Measurements from ENCODE around the gene TMEM53.
"Not testable (repeated sequence)": the region's sequence is repeated elsewhere in the genome, so short reads cannot be mapped to it uniquely, and the experiment has no call there.

Gene TMEM53

GRCh38 chr1:44673675-44674112, 587 bp downstream of the TMEM53 start:
- Histone ChIP-seq H3K4me3 (ENCODE audit: low read length) (peak overlapping the region; percentile 35), H3K27ac (ENCODE audit: low read depth, low read length) (no peak overlapping the region), H3K27me3 (ENCODE audit: insufficient read depth, low read length, poor library complexity) (no peaks in the 10 kb centered on the region), H2BK5ac (ENCODE audit: low read length) (no peak overlapping the region), H3K36me3 (ENCODE audit: control insufficient read depth, insufficient read depth, low read length) (no peaks in the 10 kb centered on the region), H3K79me1 (ENCODE audit: low read length) (no peaks in the 10 kb centered on the region), H4K5ac (ENCODE audit: low read length) (no peak overlapping the region), H3K79me2 (ENCODE audit: control insufficient read depth, insufficient read depth, low read length) (no peaks in the 10 kb centered on the region), H3K4me1 (ENCODE audit: control insufficient read depth, low read depth, low read length) (peaks cover 4% of the 10 kb centered on the region), H2BK120ac (ENCODE audit: low read depth, low read length) (no peak overlapping the region), H4K8ac (ENCODE audit: low read depth, low read length) (no peak overlapping the region), H2AK5ac (ENCODE audit: low read length) (no peak overlapping the region), H3K4me2 (ENCODE audit: low read length) (peak overlapping the region; percentile 60), H2BK15ac (replicated peaks; ENCODE audit: low read depth) (no peak overlapping the region), H3K56ac (ENCODE audit: low read length) (peak overlapping the region; percentile 79), H3K9ac (ENCODE audit: low read length) (peak overlapping the region; percentile 65), H3K18ac (ENCODE audit: low read length) (no peak overlapping the region), H3K4ac (ENCODE audit: low read depth, low read length) (no peak overlapping the region), H3K23ac (ENCODE audit: low read length) (no peak overlapping the region)
- DNase-seq = no peak
- WGBS (ENCODE audit: extremely low coverage, insufficient coverage, low lambda C conversion rate) = no CpG with 5 or more reads among the region's 16 CpGs

GRCh38 chr1:44672961-44673674, 1.2 kb downstream of the TMEM53 start:
- H3K27ac ChIP-seq (ENCODE audit: low read depth, low read length) = no peak overlapping the region
- no peak overlapping the region for H3K18ac ChIP-seq (ENCODE audit: low read length)
- WGBS (ENCODE audit: extremely low coverage, insufficient coverage, low lambda C conversion rate) = no CpG with 5 or more reads among the region's 14 CpGs
- peaks cover 4% of the 10 kb centered on the region for H3K4me1 ChIP-seq (ENCODE audit: control insufficient read depth, low read depth, low read length)
- no peak overlapping the region for H2BK15ac ChIP-seq (replicated peaks; ENCODE audit: low read depth)
- no peaks in the 10 kb centered on the region for H3K27me3 ChIP-seq (ENCODE audit: insufficient read depth, low read length, poor library complexity)
- H3K79me1 ChIP-seq (ENCODE audit: low read length) = no peaks in the 10 kb centered on the region
- peak overlapping the region; percentile 60 for H3K4me2 ChIP-seq (ENCODE audit: low read length)
- H3K4ac ChIP-seq (ENCODE audit: low read depth, low read length) = no peak overlapping the region
- H2AK5ac ChIP-seq (ENCODE audit: low read length) = no peak overlapping the region
- H3K4me3 ChIP-seq (ENCODE audit: low read length) = no peak overlapping the region
- no peak for DNase-seq
- H4K8ac ChIP-seq (ENCODE audit: low read depth, low read length) = no peak overlapping the region
- no peaks in the 10 kb centered on the region for H3K36me3 ChIP-seq (ENCODE audit: control insufficient read depth, insufficient read depth, low read length)
- H3K9ac ChIP-seq (ENCODE audit: low read length) = peak overlapping the region; percentile 65
- H2BK120ac ChIP-seq (ENCODE audit: low read depth, low read length) = no peak overlapping the region
- H4K5ac ChIP-seq (ENCODE audit: low read length) = no peak overlapping the region
- H2BK5ac ChIP-seq (ENCODE audit: low read length) = no peak overlapping the region
- H3K79me2 ChIP-seq (ENCODE audit: control insufficient read depth, insufficient read depth, low read length) = no peaks in the 10 kb centered on the region
- peak overlapping the region; percentile 79 for H3K56ac ChIP-seq (ENCODE audit: low read length)
- no peak overlapping the region for H3K23ac ChIP-seq (ENCODE audit: low read length)

DNA sequence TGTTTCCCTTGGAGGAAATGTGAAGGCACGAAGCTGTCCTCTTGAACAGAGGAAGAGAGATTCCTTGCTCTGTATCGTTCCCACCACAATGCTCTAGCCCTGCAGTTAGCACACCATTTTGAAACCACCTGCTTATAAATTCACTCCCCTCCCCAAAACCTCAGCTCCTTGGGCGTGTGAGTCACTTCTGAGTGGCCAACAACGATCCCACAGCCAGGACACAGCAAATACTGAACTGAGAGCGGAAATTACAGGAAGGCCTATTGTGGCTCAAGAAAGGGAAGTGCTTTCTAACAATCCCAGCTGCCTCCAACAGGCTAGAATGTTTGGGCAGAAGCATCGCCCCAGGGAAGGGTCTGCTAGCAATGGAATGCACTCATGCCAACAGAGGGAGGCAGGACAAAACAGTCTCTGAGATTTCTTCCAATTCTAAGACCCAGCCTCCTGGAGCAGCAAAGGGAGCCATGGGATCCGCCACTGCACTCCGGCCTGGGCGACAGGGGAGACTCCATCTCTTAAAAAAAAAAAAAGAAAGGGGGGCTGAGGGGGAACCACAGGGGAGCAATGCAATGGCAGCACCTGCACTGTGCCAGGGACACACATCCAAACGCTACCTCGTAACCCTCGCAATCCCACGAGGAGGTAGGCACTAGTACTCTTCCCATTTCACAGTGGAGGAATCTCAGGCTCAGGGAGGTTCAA, 1.9 kb downstream of the TMEM53 start:
- H3K9ac ChIP-seq (ENCODE audit: low read length) = no peak overlapping the region
- no peaks in the 10 kb centered on the region for H3K79me2 ChIP-seq (ENCODE audit: control insufficient read depth, insufficient read depth, low read length)
- H3K79me1 ChIP-seq (ENCODE audit: low read length) = no peaks in the 10 kb centered on the region
- no peak overlapping the region for H2AK5ac ChIP-seq (ENCODE audit: low read length)
- H2BK15ac ChIP-seq (replicated peaks; ENCODE audit: low read depth) = no peak overlapping the region
- no peaks in the 10 kb centered on the region for H3K27me3 ChIP-seq (ENCODE audit: insufficient read depth, low read length, poor library complexity)
- no peak overlapping the region for H3K23ac ChIP-seq (ENCODE audit: low read length)
- no peak overlapping the region for H3K4me2 ChIP-seq (ENCODE audit: low read length)
- H3K4ac ChIP-seq (ENCODE audit: low read depth, low read length) = no peak overlapping the region
- H2BK5ac ChIP-seq (ENCODE audit: low read length) = no peak overlapping the region
- peaks cover 4% of the 10 kb centered on the region for H3K4me1 ChIP-seq (ENCODE audit: control insufficient read depth, low read depth, low read length)
- no peak overlapping the region for H2BK120ac ChIP-seq (ENCODE audit: low read depth, low read length)
- H4K5ac ChIP-seq (ENCODE audit: low read length) = no peak overlapping the region
- H4K8ac ChIP-seq (ENCODE audit: low read depth, low read length) = no peak overlapping the region
- peak overlapping the region; percentile 47 for H3K56ac ChIP-seq (ENCODE audit: low read length)
- DNase-seq = peak; percentile 89
- H3K27ac ChIP-seq (ENCODE audit: low read depth, low read length) = peak overlapping the region; percentile 5
- WGBS (ENCODE audit: extremely low coverage, insufficient coverage, low lambda C conversion rate) = no CpG with 5 or more reads among the region's 13 CpGs
- H3K36me3 ChIP-seq (ENCODE audit: control insufficient read depth, insufficient read depth, low read length) = no peaks in the 10 kb centered on the region
- H3K4me3 ChIP-seq (ENCODE audit: low read length) = no peak overlapping the region
- H3K18ac ChIP-seq (ENCODE audit: low read length) = no peak overlapping the region

DNA sequence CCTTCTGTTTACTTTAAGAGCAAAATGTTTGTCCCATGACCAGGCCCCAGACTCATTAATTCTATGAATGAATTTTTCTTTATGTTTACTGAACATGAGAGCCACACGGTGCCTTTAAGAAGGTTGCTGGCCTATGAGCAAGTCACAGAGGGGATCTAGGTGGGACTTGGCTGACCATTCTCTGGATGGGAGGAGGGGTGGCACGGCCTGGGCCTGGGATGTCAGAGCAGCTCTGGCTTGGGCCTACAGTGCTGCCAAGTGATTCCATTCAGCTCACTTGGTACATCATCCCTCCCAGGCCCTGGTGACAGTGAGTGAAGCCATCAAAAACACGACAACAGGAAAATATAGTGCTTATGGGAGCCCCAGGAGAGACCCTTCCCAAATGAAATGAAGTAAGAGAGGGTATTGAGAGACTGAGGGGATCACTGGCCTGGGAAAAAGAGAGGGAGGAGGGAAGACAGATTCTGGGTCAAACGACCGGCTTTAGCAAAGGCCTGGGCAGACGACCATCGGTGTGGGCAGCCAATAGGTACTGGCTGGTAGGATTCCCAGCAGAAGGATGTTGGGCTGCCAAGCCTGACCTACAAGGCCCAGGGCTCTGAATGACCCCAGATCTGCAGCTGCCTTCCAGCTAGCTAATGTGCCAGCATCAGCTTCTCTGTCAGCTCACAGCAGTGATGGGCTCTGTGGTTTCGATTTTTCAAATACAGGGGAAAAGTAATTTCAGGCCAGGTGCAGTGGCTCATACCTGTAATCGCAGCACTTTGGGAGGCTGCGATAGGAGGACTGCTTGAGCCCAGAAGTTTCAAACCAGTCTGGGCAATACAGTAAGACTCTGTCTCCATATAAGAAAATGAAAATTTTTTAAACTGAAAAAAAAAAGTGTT, 3.3 kb downstream of the TMEM53 start:
- no peaks in the 10 kb centered on the region for H3K79me1 ChIP-seq (ENCODE audit: low read length)
- no peak overlapping the region for H3K4ac ChIP-seq (ENCODE audit: low read depth, low read length)
- H2BK5ac ChIP-seq (ENCODE audit: low read length) = no peak overlapping the region
- no peak overlapping the region for H4K8ac ChIP-seq (ENCODE audit: low read depth, low read length)
- H3K4me3 ChIP-seq (ENCODE audit: low read length) = no peak overlapping the region
- H3K36me3 ChIP-seq (ENCODE audit: control insufficient read depth, insufficient read depth, low read length) = no peaks in the 10 kb centered on the region
- H3K4me1 ChIP-seq (ENCODE audit: control insufficient read depth, low read depth, low read length) = peaks cover 4% of the 10 kb centered on the region
- no peak overlapping the region for H3K18ac ChIP-seq (ENCODE audit: low read length)
- no peak for DNase-seq
- no CpG with 5 or more reads among the region's 10 CpGs for WGBS (ENCODE audit: extremely low coverage, insufficient coverage, low lambda C conversion rate)
- H2AK5ac ChIP-seq (ENCODE audit: low read length) = no peak overlapping the region
- no peaks in the 10 kb centered on the region for H3K27me3 ChIP-seq (ENCODE audit: insufficient read depth, low read length, poor library complexity)
- H3K9ac ChIP-seq (ENCODE audit: low read length) = no peak overlapping the region
- H3K56ac ChIP-seq (ENCODE audit: low read length) = no peak overlapping the region
- no peak overlapping the region for H2BK15ac ChIP-seq (replicated peaks; ENCODE audit: low read depth)
- no peak overlapping the region for H4K5ac ChIP-seq (ENCODE audit: low read length)
- H3K23ac ChIP-seq (ENCODE audit: low read length) = no peak overlapping the region
- H3K27ac ChIP-seq (ENCODE audit: low read depth, low read length) = no peak overlapping the region
- H3K79me2 ChIP-seq (ENCODE audit: control insufficient read depth, insufficient read depth, low read length) = no peaks in the 10 kb centered on the region
- no peak overlapping the region for H2BK120ac ChIP-seq (ENCODE audit: low read depth, low read length)
- no peak overlapping the region for H3K4me2 ChIP-seq (ENCODE audit: low read length)

- H2AK5ac ChIP-seq (ENCODE audit: low read length); H3K79me2 ChIP-seq (ENCODE audit: control insufficient read depth, insufficient read depth, low read length); DNase-seq; H3K36me3 ChIP-seq (ENCODE audit: control insufficient read depth, insufficient read depth, low read length); H2BK15ac ChIP-seq (replicated peaks; ENCODE audit: low read depth); H3K4ac ChIP-seq (ENCODE audit: low read depth, low read length); H3K56ac ChIP-seq (ENCODE audit: low read length); H3K4me2 ChIP-seq (ENCODE audit: low read length); H3K4me1 ChIP-seq (ENCODE audit: control insufficient read depth, low read depth, low read length); H3K27ac ChIP-seq (ENCODE audit: low read depth, low read length); H3K9ac ChIP-seq (ENCODE audit: low read length); H3K27me3 ChIP-seq (ENCODE audit: insufficient read depth, low read length, poor library complexity); H4K5ac ChIP-seq (ENCODE audit: low read length); H3K4me3 ChIP-seq (ENCODE audit: low read length); H4K8ac ChIP-seq (ENCODE audit: low read depth, low read length); H3K23ac ChIP-seq (ENCODE audit: low read length); H3K79me1 ChIP-seq (ENCODE audit: low read length); H2BK120ac ChIP-seq (ENCODE audit: low read depth, low read length); H2BK5ac ChIP-seq (ENCODE audit: low read length); H3K18ac ChIP-seq (ENCODE audit: low read length): not testable (repeated sequence)
- no CpG with 5 or more reads among the region's 1 CpG for WGBS (ENCODE audit: extremely low coverage, insufficient coverage, low lambda C conversion rate)
Measured at GRCh38 chr1:44666719-44667118, 7.6 kb downstream of the TMEM53 start.
